ENCODE measurements around the gene DSCAM.

DNA sequence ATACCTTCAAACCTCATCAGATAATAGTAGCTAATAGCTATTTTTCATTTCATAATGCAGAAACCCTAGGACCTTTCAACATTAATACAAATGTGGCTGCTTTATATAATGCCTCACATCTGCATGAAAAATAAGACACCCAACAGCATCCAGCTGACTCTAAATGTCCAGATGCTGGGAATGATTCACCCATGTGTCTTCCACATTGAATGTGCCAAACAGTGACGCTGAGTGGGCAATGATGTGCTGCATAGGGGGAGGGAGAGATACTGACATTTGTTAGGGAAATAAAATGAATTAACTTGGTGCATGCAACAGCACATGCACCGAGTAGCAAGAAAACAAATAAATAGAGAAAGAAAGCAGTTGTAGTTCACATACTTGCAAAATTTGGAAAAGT is 199.3 kb downstream of the DSCAM start:
- no peak for TF ChIP-seq EZH2phosphoT487 (conservative IDR thresholded peaks at IDR 0.05; ENCODE audit: low read length)
- TF ChIP-seq, protein P1, sequence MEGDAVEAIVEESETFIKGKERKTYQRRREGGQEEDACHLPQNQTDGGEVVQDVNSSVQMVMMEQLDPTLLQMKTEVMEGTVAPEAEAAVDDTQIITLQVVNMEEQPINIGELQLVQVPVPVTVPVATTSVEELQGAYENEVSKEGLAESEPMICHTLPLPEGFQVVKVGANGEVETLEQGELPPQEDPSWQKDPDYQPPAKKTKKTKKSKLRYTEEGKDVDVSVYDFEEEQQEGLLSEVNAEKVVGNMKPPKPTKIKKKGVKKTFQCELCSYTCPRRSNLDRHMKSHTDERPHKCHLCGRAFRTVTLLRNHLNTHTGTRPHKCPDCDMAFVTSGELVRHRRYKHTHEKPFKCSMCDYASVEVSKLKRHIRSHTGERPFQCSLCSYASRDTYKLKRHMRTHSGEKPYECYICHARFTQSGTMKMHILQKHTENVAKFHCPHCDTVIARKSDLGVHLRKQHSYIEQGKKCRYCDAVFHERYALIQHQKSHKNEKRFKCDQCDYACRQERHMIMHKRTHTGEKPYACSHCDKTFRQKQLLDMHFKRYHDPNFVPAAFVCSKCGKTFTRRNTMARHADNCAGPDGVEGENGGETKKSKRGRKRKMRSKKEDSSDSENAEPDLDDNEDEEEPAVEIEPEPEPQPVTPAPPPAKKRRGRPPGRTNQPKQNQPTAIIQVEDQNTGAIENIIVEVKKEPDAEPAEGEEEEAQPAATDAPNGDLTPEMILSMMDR (IDR thresholded peaks at IDR 0.05; ENCODE audit: insufficient read depth, low read length, poor library complexity, severe bottlenecking) = no peak

All from SU-DHL-6 (cell line).